ENCODE measurements around the gene SPPL2B.
A peak's percentile ranks its signal among the peaks of the same experiment; 100 is the strongest.

SPPL2B gene

GRCh38 chr19:2324220-2324948 lies 4.1 kb upstream of the SPPL2B start:
- DNase-seq, result no peak

GRCh38 chr19:2325281-2326046 lies 3.0 kb upstream of the SPPL2B start:
- DNase-seq, result no peak

GRCh38 chr19:2326699-2327360 lies 1.7 kb upstream of the SPPL2B start:
- DNase-seq, result no peak

- peak; percentile 14 for DNase-seq
These were observed 597 bp upstream of the SPPL2B start for GRCh38 chr19:2327773-2328400.

- DNase-seq, result no peak
These were observed 630 bp downstream of the SPPL2B start for GRCh38 chr19:2329149-2329478.

- DNase-seq, result no peak
These were observed 1.0 kb downstream of the SPPL2B start for GRCh38 chr19:2329501-2329916.

GRCh38 chr19:2330255-2330631 lies 1.8 kb downstream of the SPPL2B start:
- DNase-seq, result no peak

- no peak for DNase-seq
These were observed 2.3 kb downstream of the SPPL2B start for GRCh38 chr19:2330632-2331284.

- no peak for DNase-seq
These were observed 3.2 kb downstream of the SPPL2B start for GRCh38 chr19:2331601-2332246.

- peak; percentile 25 for DNase-seq
These were observed 4.0 kb downstream of the SPPL2B start for GRCh38 chr19:2332341-2333026.

GRCh38 chr19:2333027-2333806 lies 4.7 kb downstream of the SPPL2B start:
- DNase-seq, result peak; percentile 60

- no peak for DNase-seq
These were observed 5.3 kb downstream of the SPPL2B start for GRCh38 chr19:2333807-2334211.

- no peak for DNase-seq
These were observed 5.9 kb downstream of the SPPL2B start for GRCh38 chr19:2334426-2334825.

- no peak for DNase-seq
These were observed 6.7 kb downstream of the SPPL2B start for GRCh38 chr19:2334986-2335846.

- DNase-seq, result no peak
These were observed 7.4 kb downstream of the SPPL2B start for GRCh38 chr19:2335848-2336247.

- no peak for DNase-seq
These were observed 8.2 kb downstream of the SPPL2B start for GRCh38 chr19:2336528-2337328.

GRCh38 chr19:2337329-2337707 lies 8.8 kb downstream of the SPPL2B start:
- no peak for DNase-seq

GRCh38 chr19:2338055-2338615 lies 9.7 kb downstream of the SPPL2B start:
- no peak for DNase-seq
